Progenitor cell of endocrine pancreas (in vitro differentiated cells): ENCODE measurements around the gene DYNLT2. TPM values are rescaled to one million over a fixed set of nuclear protein-coding genes. Genes with fewer than 3 reads are reported as not detected.

Experiments
- DNase-seq: peaks from one replicate; pipeline ENCODE4 v3.0.0; 2021; ENCODE audit warnings: low spot score; ENCODE audit not compliant: unreplicated experiment
- H3K27ac Mint-ChIP-seq: 2 replicates; pipeline ENCODE4 v1.8.0; 2021; ENCODE audit warnings: mild to moderate bottlenecking, moderate library complexity, mixed read lengths
- H3K27me3 Mint-ChIP-seq: 2 replicates; pipeline ENCODE4 v1.8.0; 2021; ENCODE audit warnings: mixed read lengths
- H3K36me3 Mint-ChIP-seq: 2 replicates; pipeline ENCODE4 v1.8.0; 2022; ENCODE audit warnings: mixed read lengths; ENCODE audit not compliant: insufficient read depth
- H3K4me1 Mint-ChIP-seq: 2 replicates; pipeline ENCODE4 v1.8.0; 2021; ENCODE audit warnings: low read depth, mixed read lengths
- H3K4me3 Mint-ChIP-seq: 2 replicates; pipeline ENCODE4 v1.8.0; 2021; ENCODE audit warnings: low read depth, mild to moderate bottlenecking, moderate library complexity, mixed read lengths
- H3K9me3 Mint-ChIP-seq: 2 replicates; pipeline ENCODE4 v1.8.0; 2021; ENCODE audit warnings: low read depth, mixed read lengths
- total RNA-seq: library from RNA; stranded (reverse); gene quantifications from 2 replicates; pipeline ENCODE4 v1.2.1, GENCODE V29; 2021
- TF ChIP-seq, protein P1 (sequence below): fragments of 200-600 bp; sonication (generic); IDR thresholded peaks from one replicate; pipeline ENCODE4 v1.5.0; 2021; ENCODE audit warnings: antibody characterized with exemption, mild to moderate bottlenecking; ENCODE audit not compliant: unreplicated experiment

Gene DYNLT2
- total RNA-seq, 1 donor from 2014 or later, result 1.8 TPM

DNA sequence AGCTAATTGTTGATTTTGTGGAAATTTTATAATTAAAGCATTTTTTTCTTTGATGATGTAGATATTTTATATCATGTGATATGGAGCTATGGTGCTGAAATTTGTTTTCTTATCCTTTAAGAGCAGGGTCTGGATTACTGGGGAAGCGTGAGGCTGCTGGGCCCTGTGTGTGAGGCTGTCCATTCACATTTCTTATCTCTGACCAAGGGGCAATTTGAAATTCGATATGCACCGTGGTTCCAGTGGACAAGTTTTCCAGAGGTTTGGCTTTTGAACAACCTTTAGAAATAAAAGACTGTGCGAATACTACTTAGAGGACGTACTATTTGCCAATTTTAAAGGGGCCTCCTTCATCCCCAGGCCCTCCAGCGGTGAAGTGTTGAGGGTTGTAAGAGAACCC, 3.8 kb upstream of the DYNLT2 start:
- DNase-seq, result no peak
- H3K9me3 Mint-ChIP-seq, result no peaks in the 10 kb centered on the region
- no peak overlapping the region for H3K4me3 Mint-ChIP-seq
- no peaks in the 10 kb centered on the region for H3K27me3 Mint-ChIP-seq
- H3K27ac Mint-ChIP-seq, result peak overlapping the region; percentile 84
- peaks cover 12% of the 10 kb centered on the region for H3K36me3 Mint-ChIP-seq
- TF ChIP-seq, protein P1, sequence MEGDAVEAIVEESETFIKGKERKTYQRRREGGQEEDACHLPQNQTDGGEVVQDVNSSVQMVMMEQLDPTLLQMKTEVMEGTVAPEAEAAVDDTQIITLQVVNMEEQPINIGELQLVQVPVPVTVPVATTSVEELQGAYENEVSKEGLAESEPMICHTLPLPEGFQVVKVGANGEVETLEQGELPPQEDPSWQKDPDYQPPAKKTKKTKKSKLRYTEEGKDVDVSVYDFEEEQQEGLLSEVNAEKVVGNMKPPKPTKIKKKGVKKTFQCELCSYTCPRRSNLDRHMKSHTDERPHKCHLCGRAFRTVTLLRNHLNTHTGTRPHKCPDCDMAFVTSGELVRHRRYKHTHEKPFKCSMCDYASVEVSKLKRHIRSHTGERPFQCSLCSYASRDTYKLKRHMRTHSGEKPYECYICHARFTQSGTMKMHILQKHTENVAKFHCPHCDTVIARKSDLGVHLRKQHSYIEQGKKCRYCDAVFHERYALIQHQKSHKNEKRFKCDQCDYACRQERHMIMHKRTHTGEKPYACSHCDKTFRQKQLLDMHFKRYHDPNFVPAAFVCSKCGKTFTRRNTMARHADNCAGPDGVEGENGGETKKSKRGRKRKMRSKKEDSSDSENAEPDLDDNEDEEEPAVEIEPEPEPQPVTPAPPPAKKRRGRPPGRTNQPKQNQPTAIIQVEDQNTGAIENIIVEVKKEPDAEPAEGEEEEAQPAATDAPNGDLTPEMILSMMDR, result no peak
- H3K4me1 Mint-ChIP-seq, result peaks cover 28% of the 10 kb centered on the region

DNA sequence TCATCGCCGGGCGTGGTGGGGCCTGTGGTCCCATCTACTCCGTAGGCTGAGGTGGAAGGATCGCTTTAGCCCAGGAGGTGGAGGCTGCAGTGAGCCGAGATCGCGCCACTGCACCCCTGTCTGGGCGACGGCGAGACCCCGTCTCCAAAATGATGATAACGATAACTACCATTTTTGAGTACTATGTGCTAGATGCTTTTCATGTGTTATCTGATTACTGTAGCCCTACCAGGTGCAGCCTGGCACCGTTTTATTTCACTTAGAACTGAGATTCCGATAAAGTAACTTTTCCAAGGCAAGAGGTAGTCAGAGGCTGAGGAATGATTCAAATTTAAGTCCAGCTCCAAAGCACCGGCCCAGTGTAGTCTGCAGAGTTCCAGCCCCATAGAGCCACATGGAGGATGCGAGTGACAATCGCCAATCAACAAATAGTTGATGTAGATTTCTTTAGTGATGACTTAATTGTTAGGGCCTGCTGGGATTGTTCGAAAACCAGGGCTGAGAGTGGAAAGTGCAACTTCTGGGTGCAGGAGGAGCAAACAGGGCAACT, 777 bp upstream of the DYNLT2 start:
- DNase-seq, result no peak
- no peaks in the 10 kb centered on the region for H3K27me3 Mint-ChIP-seq
- H3K27ac Mint-ChIP-seq, result peak overlapping the region; percentile 98
- peak overlapping the region; percentile 85 for H3K4me3 Mint-ChIP-seq
- H3K9me3 Mint-ChIP-seq, result no peaks in the 10 kb centered on the region
- H3K4me1 Mint-ChIP-seq, result peaks cover 32% of the 10 kb centered on the region
- peaks cover 3% of the 10 kb centered on the region for H3K36me3 Mint-ChIP-seq
- TF ChIP-seq, protein P1, result no peak

GRCh38 chr6:169746556-169746955, 4.8 kb downstream of the DYNLT2 start:
- no peak for DNase-seq
- peaks cover 10% of the 10 kb centered on the region for H3K4me1 Mint-ChIP-seq
- TF ChIP-seq, protein P1, result no peak
- H3K4me3 Mint-ChIP-seq, result no peak overlapping the region
- peaks cover 5% of the 10 kb centered on the region for H3K9me3 Mint-ChIP-seq
- H3K27me3 Mint-ChIP-seq, result no peaks in the 10 kb centered on the region
- no peaks in the 10 kb centered on the region for H3K36me3 Mint-ChIP-seq
- H3K27ac Mint-ChIP-seq, result no peak overlapping the region

DNA sequence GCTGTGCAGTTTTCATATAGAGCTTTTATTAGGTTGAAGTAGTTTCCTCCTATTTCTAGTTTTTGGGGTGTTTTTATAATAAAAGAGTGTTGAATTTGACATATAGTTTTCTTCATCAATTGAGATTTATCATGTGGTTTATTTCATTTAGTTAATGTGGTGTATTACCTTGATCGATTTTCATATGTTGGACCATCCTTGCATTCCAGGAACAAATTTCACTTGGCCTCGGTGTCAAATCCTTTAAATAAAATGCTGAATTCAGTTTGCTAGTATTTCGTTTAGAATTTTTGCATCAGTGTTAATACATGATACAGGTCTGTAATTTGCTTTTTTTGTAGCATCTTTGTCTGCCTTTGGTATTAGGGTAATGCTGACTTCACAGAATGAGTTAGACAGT, 6.0 kb downstream of the DYNLT2 start:
- peaks cover 5% of the 10 kb centered on the region for H3K9me3 Mint-ChIP-seq
- H3K27ac Mint-ChIP-seq, result no peak overlapping the region
- H3K27me3 Mint-ChIP-seq, result no peaks in the 10 kb centered on the region
- H3K36me3 Mint-ChIP-seq, result no peaks in the 10 kb centered on the region
- DNase-seq, result no peak
- H3K4me1 Mint-ChIP-seq, result peaks cover 6% of the 10 kb centered on the region
- H3K4me3 Mint-ChIP-seq, result no peak overlapping the region
- TF ChIP-seq, protein P1, result no peak

DNA sequence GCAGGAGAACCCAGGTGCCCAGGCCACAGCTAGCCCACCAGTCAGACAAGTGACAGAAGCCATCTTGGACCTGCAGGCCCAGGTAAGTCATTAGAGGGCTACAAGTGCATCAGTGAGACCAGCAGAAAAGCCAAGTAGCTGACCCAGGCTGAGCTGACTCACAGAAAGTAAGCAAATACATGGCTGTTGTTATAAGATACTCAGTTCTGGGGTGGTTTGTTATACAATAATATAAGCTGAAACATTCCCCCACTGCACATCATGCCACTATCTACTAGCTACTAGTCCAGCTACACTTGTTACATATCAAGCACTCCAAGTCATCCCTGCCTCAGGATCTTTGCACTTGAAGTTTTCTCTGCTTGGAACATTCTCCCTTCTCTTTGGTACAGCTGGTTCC, 10.0 kb downstream of the DYNLT2 start:
- H3K9me3 Mint-ChIP-seq, result peaks cover 3% of the 10 kb centered on the region
- H3K27ac Mint-ChIP-seq, result no peak overlapping the region
- TF ChIP-seq, protein P1, result no peak
- no peak for DNase-seq
- no peaks in the 10 kb centered on the region for H3K4me1 Mint-ChIP-seq
- no peak overlapping the region for H3K4me3 Mint-ChIP-seq
- H3K36me3 Mint-ChIP-seq, result no peaks in the 10 kb centered on the region
- H3K27me3 Mint-ChIP-seq, result no peaks in the 10 kb centered on the region
